D721Med (cell line): Measurements from ENCODE around the gene GSTA4.

Source experiments
- DNase-seq: peaks from one replicate; pipeline ENCODE4 v3.0.0; 2011; ENCODE audit warnings: low spot score; ENCODE audit not compliant: insufficient read length
- FAIRE-seq: peaks from 2 replicates; lab custom pipeline; 2011; peaks lifted over from hg19 to GRCh38; lab: Jason Lieb, UNC
- CTCF ChIP-seq: IDR thresholded peaks from 2 replicates; pipeline ENCODE4 v1.5.1; 2012; ENCODE audit warnings: mild to moderate bottlenecking, control low read depth; ENCODE audit not compliant: insufficient read depth; ENCODE audit errors: missing control alignments

Gene GSTA4

GRCh38 chr6:53005663-53006250, 10.7 kb upstream of the GSTA4 start:
- no peak for DNase-seq
- no peak for TF ChIP-seq CTCF
- FAIRE-seq: no peak

DNA sequence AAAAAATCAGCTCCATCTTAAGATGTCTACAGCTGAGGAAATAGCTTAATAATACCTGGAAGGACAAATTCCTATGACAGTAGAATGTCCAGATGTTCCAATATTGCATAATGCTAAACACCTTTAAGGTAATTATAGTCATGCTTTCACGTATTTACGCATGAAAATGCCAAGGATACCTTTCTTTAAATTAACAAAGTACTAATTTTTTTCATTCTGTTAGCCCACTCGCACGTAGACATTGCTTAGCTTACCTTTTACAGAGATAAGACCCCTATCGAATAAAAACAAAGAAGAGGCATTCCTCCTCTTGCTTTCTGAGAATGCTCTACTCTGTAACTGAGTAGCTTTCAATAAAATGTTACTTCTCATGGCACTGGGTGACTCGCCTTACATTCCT, 4.4 kb upstream of the GSTA4 start:
- DNase-seq: no peak
- TF ChIP-seq CTCF: no peak
- FAIRE-seq: no peak

GRCh38 chr6:52998603-52999002, 3.5 kb upstream of the GSTA4 start:
- TF ChIP-seq CTCF: no peak
- FAIRE-seq: no peak
- DNase-seq: no peak

- TF ChIP-seq CTCF: no peak
- DNase-seq (no peak), FAIRE-seq (no peak)
Measured at GRCh38 chr6:52995913-52996645, 995 bp upstream of the GSTA4 start.

DNA sequence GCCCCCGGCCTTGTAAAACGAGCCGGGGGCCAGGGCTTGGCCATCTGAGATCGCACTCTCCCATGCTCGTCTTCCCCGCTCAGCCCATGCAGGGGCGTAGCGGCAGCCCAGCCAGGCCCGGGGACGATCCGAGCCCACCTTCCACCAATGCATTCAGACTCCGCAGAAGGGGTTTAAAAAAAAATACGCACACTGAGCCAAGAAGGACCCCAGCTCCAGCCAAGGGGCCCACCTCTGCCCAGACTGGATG, 320 bp downstream of the GSTA4 start:
- TF ChIP-seq CTCF: no peak
- FAIRE-seq: no peak
- no peak for DNase-seq

- DNase-seq (no peak), FAIRE-seq (no peak)
- no peak for TF ChIP-seq CTCF
Measured at GRCh38 chr6:52994031-52994838, 849 bp downstream of the GSTA4 start.
